ENCODE measurements around the gene APOB. TPM values are rescaled to one million over a fixed set of nuclear protein-coding genes. Genes with fewer than 3 reads are reported as not detected.

The APOB gene
- total and polyA plus RNA-seq, 2 of the 13 experiments (the other 11 are each of a cell fraction or from before 2014, with no cell fraction given): 1,569 to 2,515 TPM

DNA sequence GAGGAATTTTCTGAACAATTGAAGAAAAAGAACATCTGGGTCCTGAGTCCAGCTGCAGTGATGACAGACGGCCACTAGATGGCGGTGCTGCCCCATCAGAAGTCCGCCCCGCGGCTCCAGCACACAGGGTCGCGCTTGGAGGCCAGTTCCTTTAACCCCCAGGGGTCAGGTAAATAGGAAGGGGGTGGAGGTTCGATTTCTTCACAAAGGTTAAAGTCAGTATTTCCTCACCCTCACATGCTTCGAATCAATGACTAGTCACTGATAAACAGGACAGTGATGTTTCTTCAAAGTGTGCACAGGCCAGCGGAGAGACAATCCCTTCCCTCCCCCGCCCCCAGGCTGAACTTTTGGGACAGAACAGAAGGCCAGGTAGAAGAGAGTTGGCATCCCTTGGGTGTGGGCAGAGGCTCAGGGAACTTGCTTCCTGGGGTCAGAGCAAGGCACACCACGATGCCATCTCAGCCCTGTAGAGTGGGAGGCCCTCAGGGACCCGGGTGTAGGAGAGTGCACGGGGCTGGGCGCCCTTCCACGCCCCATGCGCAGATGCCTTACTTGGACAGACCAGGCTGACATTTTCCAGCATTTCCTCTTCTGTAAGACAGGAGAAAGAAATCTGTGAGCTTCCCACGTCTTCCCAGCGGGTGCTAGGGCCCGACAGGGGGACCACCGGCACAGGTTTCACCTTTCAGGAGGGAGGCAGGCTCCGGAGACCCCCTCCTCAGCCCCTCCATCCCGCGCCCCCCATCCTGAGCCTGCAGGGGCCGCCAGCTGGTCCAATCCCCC is 722 bp downstream of the APOB start (continued):
- TF ChIP-seq, protein P1, sequence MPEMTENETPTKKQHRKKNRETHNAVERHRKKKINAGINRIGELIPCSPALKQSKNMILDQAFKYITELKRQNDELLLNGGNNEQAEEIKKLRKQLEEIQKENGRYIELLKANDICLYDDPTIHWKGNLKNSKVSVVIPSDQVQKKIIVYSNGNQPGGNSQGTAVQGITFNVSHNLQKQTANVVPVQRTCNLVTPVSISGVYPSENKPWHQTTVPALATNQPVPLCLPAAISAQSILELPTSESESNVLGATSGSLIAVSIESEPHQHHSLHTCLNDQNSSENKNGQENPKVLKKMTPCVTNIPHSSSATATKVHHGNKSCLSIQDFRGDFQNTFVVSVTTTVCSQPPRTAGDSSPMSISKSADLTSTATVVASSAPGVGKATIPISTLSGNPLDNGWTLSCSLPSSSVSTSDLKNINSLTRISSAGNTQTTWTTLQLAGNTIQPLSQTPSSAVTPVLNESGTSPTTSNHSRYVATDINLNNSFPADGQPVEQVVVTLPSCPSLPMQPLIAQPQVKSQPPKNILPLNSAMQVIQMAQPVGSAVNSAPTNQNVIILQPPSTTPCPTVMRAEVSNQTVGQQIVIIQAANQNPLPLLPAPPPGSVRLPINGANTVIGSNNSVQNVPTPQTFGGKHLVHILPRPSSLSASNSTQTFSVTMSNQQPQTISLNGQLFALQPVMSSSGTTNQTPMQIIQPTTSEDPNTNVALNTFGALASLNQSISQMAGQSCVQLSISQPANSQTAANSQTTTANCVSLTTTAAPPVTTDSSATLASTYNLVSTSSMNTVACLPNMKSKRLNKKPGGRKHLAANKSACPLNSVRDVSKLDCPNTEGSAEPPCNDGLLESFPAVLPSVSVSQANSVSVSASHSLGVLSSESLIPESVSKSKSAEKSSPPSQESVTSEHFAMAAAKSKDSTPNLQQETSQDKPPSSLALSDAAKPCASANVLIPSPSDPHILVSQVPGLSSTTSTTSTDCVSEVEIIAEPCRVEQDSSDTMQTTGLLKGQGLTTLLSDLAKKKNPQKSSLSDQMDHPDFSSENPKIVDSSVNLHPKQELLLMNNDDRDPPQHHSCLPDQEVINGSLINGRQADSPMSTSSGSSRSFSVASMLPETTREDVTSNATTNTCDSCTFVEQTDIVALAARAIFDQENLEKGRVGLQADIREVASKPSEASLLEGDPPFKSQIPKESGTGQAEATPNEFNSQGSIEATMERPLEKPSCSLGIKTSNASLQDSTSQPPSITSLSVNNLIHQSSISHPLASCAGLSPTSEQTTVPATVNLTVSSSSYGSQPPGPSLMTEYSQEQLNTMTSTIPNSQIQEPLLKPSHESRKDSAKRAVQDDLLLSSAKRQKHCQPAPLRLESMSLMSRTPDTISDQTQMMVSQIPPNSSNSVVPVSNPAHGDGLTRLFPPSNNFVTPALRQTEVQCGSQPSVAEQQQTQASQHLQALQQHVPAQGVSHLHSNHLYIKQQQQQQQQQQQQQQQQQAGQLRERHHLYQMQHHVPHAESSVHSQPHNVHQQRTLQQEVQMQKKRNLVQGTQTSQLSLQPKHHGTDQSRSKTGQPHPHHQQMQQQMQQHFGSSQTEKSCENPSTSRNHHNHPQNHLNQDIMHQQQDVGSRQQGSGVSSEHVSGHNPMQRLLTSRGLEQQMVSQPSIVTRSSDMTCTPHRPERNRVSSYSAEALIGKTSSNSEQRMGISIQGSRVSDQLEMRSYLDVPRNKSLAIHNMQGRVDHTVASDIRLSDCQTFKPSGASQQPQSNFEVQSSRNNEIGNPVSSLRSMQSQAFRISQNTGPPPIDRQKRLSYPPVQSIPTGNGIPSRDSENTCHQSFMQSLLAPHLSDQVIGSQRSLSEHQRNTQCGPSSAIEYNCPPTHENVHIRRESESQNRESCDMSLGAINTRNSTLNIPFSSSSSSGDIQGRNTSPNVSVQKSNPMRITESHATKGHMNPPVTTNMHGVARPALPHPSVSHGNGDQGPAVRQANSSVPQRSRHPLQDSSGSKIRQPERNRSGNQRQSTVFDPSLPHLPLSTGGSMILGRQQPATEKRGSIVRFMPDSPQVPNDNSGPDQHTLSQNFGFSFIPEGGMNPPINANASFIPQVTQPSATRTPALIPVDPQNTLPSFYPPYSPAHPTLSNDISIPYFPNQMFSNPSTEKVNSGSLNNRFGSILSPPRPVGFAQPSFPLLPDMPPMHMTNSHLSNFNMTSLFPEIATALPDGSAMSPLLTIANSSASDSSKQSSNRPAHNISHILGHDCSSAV (CRISPR knock-in tag; IDR thresholded peaks at IDR 0.05; ENCODE audit: borderline replicate concordance): no peak
- TF ChIP-seq NFATC3 (CRISPR knock-in tag; IDR thresholded peaks at IDR 0.05) (peak; percentile 80), ZNF577 (CRISPR knock-in tag; IDR thresholded peaks at IDR 0.05; ENCODE audit: borderline replicate concordance, low read depth) (0 out of 2 replicates have a peak, but pooled peaks have one; percentile 68), ZNF232 (CRISPR knock-in tag; IDR thresholded peaks at IDR 0.05; ENCODE audit: borderline replicate concordance) (peak; percentile 76; the same call in 1 of the 2 replicates), SMYD3 (CRISPR knock-in tag; IDR thresholded peaks at IDR 0.05) (peak; percentile 86), ZNF552 (CRISPR knock-in tag; IDR thresholded peaks at IDR 0.05; ENCODE audit: borderline replicate concordance) (peak; percentile 83; the same call in 1 of the 2 replicates), SRF (IDR thresholded peaks at IDR 0.05; ENCODE audit: low read depth, low read length) (peak; percentile 37; the same call in 1 of the 2 replicates), ZNF839 (CRISPR knock-in tag; IDR thresholded peaks at IDR 0.05; ENCODE audit: borderline replicate concordance) (peak; percentile 82), HDAC6 (IDR thresholded peaks at IDR 0.05; ENCODE audit: low read depth, low read length) (no peak; the same call in 1 of the 2 replicates)
- TF ChIP-seq, protein P2, sequence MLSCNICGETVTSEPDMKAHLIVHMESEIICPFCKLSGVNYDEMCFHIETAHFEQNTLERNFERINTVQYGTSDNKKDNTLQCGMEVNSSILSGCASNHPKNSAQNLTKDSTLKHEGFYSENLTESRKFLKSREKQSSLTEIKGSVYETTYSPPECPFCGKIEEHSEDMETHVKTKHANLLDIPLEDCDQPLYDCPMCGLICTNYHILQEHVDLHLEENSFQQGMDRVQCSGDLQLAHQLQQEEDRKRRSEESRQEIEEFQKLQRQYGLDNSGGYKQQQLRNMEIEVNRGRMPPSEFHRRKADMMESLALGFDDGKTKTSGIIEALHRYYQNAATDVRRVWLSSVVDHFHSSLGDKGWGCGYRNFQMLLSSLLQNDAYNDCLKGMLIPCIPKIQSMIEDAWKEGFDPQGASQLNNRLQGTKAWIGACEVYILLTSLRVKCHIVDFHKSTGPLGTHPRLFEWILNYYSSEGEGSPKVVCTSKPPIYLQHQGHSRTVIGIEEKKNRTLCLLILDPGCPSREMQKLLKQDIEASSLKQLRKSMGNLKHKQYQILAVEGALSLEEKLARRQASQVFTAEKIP (CRISPR knock-in tag; IDR thresholded peaks at IDR 0.05; ENCODE audit: borderline replicate concordance): no peak
- TF ChIP-seq, protein P3, sequence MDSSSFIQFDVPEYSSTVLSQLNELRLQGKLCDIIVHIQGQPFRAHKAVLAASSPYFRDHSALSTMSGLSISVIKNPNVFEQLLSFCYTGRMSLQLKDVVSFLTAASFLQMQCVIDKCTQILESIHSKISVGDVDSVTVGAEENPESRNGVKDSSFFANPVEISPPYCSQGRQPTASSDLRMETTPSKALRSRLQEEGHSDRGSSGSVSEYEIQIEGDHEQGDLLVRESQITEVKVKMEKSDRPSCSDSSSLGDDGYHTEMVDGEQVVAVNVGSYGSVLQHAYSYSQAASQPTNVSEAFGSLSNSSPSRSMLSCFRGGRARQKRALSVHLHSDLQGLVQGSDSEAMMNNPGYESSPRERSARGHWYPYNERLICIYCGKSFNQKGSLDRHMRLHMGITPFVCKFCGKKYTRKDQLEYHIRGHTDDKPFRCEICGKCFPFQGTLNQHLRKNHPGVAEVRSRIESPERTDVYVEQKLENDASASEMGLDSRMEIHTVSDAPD (CRISPR knock-in tag; IDR thresholded peaks at IDR 0.05): peak; percentile 84
- TF ChIP-seq, protein P4, sequence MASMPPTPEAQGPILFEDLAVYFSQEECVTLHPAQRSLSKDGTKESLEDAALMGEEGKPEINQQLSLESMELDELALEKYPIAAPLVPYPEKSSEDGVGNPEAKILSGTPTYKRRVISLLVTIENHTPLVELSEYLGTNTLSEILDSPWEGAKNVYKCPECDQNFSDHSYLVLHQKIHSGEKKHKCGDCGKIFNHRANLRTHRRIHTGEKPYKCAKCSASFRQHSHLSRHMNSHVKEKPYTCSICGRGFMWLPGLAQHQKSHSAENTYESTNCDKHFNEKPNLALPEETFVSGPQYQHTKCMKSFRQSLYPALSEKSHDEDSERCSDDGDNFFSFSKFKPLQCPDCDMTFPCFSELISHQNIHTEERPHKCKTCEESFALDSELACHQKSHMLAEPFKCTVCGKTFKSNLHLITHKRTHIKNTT (CRISPR knock-in tag; IDR thresholded peaks at IDR 0.05): no peak
- TF ChIP-seq, protein P5, sequence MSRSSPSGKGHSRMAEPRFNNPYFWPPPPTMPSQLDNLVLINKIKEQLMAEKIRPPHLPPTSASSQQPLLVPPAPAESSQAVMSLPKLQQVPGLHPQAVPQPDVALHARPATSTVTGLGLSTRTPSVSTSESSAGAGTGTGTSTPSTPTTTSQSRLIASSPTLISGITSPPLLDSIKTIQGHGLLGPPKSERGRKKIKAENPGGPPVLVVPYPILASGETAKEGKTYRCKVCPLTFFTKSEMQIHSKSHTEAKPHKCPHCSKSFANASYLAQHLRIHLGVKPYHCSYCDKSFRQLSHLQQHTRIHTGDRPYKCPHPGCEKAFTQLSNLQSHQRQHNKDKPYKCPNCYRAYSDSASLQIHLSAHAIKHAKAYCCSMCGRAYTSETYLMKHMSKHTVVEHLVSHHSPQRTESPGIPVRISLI (CRISPR knock-in tag; IDR thresholded peaks at IDR 0.05; ENCODE audit: borderline replicate concordance): peak; percentile 75

Data from HepG2 (cell line).